Subcutaneous abdominal adipose tissue (tissue), 5 donors: Measurements from ENCODE around the gene CLDN15.

ENCODE experiments used
- H3K27ac ChIP-seq: one replicate; pipeline ENCODE4 v1.7.0; 2013; ENCODE audit warnings: low read depth, mild to moderate bottlenecking, inconsistent platforms, low read length, moderate library complexity
- H3K27me3 ChIP-seq, 5 donors: one replicate each; pipeline ENCODE4 v1.7.0; 2013; ENCODE audit warnings: low read length in 5 of 5, inconsistent platforms in 1 of 5; ENCODE audit not compliant: control insufficient read depth in 5 of 5, insufficient read depth in 4 of 5
- H3K36me3 ChIP-seq, 5 donors: one replicate each; pipeline ENCODE4 v1.7.0; 2013; ENCODE audit warnings: low read length in 5 of 5; ENCODE audit not compliant: control insufficient read depth in 5 of 5, insufficient read depth in 5 of 5
- H3K4me1 ChIP-seq, 5 donors: one replicate each; pipeline ENCODE4 v1.7.0; 2013; ENCODE audit warnings: low read length in 5 of 5, mild to moderate bottlenecking in 3 of 5, moderate library complexity in 1 of 5; ENCODE audit not compliant: control insufficient read depth in 5 of 5, insufficient read depth in 5 of 5
- H3K4me3 ChIP-seq, 5 donors: one replicate each; pipeline ENCODE4 v1.7.0; 2013; ENCODE audit warnings: low read length in 5 of 5, low read depth in 1 of 5
- H3K9ac ChIP-seq, 5 donors: one replicate each; pipeline ENCODE4 v1.7.0; 2013; ENCODE audit warnings: low read length in 5 of 5, mild to moderate bottlenecking in 4 of 5, moderate library complexity in 3 of 5
- H3K9me3 ChIP-seq, 5 donors: one replicate each; pipeline ENCODE4 v1.7.0; 2013; ENCODE audit warnings: low read length in 5 of 5; ENCODE audit not compliant: control insufficient read depth in 5 of 5
- donor health status: healthy.
- donor health status: healthy.
- donor health status: healthy.
- donor health status: healthy.
- donor health status: healthy.

CLDN15 gene

DNA sequence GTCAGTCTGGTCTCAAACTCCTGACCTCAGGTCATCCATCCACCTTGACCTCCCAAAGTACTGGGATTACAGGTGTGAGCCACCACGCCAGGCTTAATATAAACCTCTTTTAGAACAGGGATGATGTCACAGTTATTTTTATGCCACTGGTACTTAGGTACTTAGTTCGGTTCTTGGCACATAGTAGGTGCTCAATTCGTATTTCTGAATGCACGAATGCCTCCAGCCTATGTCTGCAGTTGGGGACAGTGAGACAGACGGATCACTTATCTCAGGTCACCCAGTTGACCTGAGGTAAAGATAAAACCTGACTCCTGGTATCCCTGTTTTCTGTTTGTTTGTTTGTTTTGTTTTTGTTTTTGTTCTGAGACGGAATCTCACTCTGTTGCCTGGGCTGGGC is 51.4 kb downstream of the CLDN15 start:
- Histone ChIP-seq H3K36me3 (no peaks in the 10 kb centered on the region), H3K4me1 (no peaks in the 10 kb centered on the region), H3K27me3 (peaks cover 0 to 16% (median 4%) of the 10 kb centered on the region in 5 donors), H3K4me3 (no peak overlapping the region), H3K9me3 (no peaks in the 10 kb centered on the region), H3K27ac (no peak overlapping the region), H3K9ac (no peak overlapping the region)

GRCh38 chr7:101185258-101185839 is 52.3 kb downstream of the CLDN15 start:
- Histone ChIP-seq H3K27me3 (peaks cover 6 to 23% (median 10%) of the 10 kb centered on the region in 5 donors), H3K4me1 (no peaks in the 10 kb centered on the region), H3K9ac (no peak overlapping the region), H3K27ac (no peak overlapping the region), H3K9me3 (no peaks in the 10 kb centered on the region), H3K36me3 (no peaks in the 10 kb centered on the region), H3K4me3 (no peak overlapping the region)
